Endometrium (tissue), 2 donors: Measurements from ENCODE around the gene AGAP1.
"Not testable (repeated sequence)": the region's sequence is repeated elsewhere in the genome, so short reads cannot be mapped to it uniquely, and the experiment has no call there.

Experiments
- FAIRE-seq: peaks from 2 replicates; lab custom pipeline; 2012; peaks lifted over from hg19 to GRCh38; lab: Jason Lieb, UNC
- donor health status: control.
- donor health status: control.

Gene AGAP1

DNA sequence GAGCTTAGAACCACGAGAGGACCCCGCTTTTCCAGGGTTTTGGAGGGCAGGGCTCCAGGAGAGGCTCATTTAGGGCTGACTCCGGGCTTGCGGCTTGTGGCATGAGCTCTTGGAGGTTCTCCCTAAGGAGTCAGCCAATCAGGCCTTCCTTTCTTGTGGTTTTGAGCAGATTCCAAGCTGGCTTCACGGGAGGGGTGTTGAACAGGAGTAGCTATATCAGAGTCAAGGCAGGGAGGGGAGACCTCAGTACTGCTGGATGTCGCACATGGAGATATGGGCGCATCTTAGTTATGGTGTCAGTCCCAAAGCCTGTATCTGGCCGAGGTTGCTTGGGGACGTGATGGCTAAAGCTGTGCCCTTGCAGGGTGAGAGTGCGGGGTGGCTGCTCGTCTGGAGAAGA, 98.6 kb downstream of the AGAP1 start:
- FAIRE-seq: no peak

DNA sequence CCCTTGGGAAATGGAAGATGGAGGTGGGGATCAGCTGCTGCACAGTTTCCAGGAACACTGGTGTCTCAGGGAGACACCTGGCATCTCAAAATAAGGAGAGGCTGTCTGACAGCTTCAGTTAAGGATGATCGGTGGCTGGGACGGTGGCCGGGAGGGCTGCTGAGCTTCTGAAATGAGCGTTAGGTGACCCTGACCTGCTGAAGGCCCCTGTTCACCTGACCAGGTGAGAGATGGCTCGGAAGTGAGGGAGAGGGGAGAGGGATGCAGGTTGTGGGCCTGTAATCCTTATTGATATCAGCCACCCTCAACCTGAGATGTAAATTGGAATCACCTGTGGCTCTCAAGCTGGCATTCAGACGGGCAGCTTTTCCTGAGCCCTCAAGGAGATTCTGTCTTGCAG, 99.0 kb downstream of the AGAP1 start:
- FAIRE-seq: no peak

DNA sequence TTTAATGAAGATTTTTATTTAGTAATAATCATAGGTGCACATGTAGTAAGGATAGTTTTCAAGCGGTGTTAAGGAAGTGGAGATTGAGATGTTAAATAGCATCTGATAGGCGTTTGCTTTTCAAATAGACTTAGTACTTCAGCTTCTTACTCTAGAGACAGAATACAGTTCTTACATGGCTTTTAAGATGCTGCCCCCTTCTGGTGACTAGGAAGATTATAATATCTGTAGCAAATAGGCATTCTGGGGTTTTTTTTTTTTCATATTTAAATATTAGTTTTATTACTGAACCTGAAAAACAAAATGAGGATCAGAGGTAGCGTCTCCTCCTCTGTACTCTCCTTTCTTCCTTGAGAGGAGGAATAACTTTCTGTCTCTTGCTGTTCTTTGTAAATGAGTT, 100.2 kb downstream of the AGAP1 start:
- FAIRE-seq: peak; percentile 93

DNA sequence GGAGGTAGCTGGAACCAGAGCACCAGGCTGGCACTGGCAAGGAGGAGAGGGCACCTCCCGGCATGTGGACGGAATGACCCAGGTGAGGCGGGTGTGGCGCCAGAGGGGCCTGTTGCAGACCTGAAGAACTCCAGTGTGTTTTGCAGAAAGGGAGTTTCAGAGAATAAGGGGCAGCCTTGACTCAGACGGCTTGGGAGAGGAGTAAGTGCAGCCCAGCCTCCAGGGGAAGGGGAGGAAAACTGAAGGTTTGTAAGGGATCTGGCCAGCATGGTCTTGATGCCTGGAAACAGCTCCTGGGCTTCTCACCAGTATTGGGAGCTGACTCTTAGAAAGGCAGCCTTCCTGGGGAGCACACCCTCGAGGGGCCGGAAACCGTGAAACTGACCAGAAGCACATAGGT, 101.1 kb downstream of the AGAP1 start:
- no peak for FAIRE-seq

DNA sequence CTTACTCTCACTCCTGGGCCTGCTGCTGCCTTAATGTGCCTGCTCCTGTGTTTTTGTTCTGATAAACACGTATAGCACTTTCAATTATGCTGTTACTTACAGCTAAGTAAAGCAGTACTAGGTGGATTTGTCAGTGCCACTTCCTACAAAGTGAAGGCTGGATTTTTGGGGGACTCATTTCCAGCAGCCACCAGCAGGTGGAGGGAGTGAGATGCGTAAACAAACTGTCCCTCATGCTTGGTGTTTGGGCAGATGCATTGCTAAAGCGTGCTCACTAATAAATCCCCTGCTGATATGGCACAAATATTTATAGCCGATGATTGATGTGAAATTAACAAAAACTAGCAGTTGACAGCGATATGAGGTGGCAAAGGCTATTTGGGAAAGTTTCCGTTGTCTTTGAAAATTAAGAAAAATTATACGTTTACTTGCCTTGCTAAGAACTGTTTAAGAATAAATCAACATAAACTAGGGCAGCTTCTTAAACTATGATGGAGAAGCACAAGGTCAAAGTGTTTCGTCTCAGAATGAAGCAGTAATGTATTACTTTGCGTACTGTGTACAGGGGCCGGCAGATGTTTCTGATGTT, 101.7 kb downstream of the AGAP1 start:
- peak; percentile 76 for FAIRE-seq

DNA sequence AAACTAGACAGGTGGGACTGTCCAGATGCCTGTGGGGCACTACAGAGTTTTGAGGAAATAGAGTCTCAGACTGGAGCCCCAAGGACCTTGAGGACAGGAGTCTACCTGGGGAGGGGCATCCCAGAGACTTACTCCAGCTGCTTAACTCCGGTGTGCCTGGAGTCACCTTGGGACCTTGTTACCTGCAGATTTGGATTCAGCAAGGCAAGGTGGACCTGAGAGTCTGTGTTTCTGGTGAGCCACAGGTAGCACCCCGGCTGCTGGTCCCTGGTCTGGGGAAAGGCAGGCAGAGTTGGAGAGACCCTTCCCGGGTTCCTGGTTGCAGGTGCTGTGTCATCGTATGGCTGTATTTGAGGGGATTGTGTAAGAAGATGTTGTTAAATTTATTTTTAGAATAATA, 102.4 kb downstream of the AGAP1 start:
- FAIRE-seq: no peak

DNA sequence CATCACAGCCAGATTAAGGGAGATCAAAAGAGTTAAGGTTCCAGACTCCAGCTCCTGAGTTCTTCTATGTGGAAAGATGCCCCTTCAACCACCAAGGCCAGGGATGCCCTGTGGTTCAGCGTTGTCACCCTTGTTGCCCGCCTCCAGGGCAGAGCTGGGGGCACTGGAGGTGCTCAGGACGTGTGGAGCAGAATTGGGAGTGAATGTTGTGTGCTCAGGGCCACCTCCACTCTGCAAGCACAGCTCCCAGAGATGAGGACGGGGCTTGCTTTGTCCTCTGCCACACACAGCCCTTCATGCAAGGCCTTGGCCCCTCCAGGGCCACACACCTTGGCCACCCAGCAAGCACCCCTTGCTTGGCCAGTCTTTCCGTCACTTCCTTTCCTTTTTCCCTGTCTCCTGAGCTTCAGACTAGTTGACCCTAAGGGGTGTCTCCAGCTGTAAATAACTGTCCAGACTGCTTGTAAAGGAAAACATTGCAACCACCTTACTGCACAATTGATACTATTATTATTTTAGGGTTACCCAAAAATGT, 103.3 kb downstream of the AGAP1 start:
- no peak for FAIRE-seq

DNA sequence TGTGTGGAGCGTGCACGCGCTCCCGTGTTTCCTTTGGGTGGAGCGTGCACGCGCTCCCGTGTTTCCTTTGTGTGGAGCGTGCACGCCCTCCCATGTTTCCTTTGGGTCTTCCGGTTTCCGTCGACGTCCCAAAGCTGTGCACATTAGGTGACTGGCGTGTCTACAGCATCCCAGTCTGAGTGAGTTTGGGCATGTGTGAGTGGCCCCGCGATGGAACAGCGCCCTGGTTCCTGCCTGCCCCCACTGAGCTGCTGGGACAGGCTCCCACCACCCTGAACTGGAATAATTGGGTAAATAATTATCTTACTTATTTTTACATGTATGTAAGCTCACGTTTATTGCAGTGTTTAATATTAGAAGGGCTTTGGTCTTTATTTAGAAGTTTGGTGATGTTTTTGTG, 104.2 kb downstream of the AGAP1 start:
- no peak for FAIRE-seq

DNA sequence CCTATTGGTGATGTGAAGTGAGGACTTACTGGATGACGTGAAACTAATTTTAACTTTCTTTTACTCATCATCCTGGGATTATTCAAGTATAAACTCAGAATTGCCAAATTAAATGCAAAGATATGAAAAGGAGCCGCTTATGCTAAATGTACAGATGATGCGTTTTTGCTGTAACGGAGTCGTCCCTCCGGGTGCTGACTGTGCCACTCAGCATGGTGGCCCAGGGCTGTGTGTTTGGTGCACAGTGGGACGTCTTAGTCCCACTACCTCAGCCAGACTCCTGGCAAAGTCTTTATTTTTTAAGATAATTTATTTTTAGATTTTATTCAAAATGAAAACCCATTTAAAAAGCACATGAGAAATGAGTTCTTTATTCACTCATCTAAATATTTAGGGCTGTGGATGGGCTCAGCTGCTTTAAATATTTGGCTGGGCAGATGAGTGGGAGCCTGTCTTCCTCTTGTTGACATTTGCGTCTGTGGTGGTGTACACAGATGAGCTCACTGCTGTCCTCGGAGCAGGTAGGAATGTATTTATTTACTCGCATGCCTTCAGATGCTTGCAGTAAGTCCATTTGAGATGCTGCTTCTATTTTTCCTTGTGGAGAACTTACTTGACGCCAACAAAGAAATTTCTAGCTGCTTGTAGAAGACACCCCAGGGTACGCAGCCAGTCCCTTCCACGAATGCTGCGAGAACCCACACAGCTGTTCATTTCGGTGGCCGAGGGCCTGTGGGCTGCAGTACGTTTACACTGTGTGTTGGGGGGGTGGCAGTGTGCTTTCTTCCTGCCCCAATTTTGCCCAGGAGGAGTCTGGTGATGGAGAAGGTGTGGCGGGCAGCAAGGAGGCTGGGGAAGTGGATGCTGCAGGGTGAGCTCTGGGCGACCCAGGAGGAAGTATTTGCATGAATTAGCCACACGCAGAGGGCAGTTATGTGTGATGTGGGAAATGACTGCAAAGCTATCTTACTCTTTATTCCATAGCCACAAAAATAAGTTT, 105.0 kb downstream of the AGAP1 start:
- FAIRE-seq: no peak

DNA sequence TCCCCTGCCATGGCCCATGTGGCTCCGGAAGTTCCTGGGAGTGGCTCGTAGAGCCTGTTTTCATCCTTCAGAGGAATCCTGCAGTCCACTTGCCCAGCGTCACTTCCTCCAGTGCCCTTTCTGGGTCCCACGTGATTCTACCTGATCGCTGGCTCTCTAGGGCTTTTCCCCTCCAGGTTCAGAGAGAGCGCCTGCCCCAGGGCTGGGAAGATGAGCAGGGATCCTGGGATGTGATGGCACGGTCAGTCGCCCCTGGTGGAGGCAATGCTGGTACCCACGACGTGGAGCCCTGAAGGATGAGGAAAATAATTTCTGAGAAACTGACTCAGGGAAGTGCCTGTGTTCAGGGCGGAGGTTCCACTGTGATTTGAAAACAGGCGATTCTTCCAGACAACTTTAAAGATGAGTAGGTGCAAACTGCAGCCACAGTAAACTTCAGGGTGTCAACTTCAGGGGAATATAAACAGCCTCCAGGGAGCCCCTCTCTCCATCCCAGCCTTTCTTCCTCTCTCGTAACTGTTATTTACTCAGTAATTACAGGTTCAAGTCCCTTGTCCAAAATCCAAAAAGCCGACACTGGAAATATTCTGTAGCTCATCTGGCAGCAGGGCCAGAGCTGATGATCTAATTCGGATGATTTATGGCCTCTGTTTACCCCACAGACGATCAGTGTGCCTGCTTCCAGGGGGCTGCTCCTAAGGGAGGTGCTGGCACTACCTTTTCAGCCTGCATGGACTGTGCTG, 105.9 kb downstream of the AGAP1 start:
- no peak for FAIRE-seq

DNA sequence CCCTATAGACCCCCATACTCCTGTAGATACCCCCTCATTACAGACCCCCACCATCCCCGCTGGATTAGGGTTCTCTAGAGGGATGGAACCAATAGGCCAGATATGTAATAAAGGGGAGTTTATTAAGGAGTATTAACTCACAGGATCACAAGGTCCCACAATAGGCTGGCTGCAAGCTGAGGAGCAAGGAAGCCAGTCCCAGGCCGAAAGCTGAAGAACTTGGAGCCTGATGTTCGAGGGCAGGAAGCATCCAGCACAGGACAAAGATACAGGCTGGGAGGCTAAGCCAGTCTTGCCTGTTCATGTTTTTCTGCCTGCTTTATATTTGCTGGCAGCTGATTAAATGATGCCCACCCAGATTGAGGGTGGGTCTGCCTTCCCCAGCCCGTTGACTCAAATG, 106.6 kb downstream of the AGAP1 start:
- no peak for FAIRE-seq

DNA sequence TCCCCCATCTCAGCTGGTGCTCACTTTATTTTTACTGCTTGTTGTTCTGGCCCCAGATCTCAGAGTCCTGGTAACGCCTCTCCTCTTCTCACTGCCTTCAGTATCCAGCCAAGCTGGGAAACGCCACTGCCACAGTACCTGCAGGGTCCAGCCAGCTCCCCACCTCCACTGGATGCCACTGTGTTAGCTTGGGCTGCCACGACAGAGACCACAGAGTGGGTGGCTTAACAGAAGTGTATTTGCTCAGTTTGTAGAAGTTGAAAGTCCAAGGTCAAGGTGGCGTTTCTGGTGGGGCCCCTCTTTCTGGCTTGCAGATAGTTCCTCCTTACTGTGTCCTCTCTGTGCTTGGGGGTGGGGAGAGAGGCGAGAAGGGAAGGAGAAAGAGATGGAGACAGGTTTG, 107.1 kb downstream of the AGAP1 start:
- no peak for FAIRE-seq

DNA sequence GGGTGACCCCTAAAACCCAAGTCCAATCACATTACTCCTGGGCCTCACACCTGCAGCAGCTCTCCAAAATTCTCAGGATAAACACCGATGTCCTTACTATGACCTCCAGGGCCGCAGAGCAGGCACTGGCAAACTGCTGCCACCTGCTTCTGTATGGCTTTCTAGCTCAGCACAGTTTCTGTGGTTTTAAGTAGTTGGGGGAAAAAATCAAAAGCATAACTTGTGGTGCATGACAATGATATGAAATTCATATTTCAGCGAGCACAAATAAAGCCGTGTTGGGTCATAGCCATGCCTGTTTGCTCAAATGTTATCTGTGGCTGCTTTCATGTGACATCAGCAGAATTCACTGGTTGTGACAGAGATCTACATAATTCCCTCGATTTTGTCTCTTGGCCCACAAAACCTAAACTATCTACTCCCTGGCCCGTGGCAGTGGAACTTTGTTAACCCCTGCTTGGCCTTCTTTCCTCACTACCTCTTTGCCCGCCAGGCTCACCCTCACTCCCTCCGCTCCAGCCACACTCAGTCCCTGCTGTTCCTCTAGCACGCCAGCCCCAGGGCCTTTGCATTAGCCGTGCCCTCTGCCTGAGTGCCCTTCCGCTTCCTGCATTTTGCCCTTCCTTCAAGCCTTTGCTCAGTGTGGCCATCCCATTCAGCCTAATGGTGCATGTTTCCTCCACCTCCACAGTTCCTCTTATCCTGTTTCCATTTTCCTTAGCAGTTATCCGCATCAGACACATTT, 108.3 kb downstream of the AGAP1 start:
- no peak for FAIRE-seq

DNA sequence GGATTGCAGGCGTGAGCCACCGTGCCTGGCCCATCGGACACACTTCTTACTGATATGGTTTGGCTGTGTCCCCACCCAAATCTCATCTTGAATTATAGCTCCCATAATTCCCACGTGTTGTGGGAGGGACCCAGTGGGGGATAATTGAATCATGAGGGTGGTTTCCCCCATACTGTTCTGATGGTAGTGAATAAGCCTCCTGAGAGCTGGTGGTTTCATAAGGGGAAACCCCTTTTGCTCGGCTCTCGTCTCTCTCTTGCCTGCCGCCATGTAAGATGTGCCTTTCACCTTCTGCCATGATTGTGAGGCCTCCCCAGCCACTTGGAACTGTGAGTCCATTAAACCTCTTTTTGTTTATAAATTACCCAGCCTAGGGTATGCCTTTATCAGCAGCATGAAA, 109.1 kb downstream of the AGAP1 start:
- not testable (repeated sequence) for FAIRE-seq

DNA sequence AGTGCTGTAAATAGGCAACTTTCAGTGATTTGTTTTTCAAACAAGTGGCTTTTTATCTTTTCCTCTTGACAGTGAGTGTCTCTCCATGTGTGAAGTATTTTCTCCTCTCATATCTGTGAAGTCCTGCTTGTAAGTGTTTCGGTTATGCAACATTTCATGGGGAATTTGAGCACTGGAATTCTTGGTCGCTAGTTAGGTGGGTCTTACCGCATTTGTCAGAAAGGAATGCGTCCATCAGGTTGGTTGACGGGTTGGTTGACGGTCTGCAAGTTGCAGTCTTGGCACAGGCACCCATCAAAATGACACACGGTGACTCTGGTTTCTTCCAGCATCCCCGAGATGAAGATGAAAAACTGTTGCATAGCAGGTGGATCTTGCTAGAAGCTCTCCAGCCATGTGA, 109.8 kb downstream of the AGAP1 start:
- FAIRE-seq: no peak

DNA sequence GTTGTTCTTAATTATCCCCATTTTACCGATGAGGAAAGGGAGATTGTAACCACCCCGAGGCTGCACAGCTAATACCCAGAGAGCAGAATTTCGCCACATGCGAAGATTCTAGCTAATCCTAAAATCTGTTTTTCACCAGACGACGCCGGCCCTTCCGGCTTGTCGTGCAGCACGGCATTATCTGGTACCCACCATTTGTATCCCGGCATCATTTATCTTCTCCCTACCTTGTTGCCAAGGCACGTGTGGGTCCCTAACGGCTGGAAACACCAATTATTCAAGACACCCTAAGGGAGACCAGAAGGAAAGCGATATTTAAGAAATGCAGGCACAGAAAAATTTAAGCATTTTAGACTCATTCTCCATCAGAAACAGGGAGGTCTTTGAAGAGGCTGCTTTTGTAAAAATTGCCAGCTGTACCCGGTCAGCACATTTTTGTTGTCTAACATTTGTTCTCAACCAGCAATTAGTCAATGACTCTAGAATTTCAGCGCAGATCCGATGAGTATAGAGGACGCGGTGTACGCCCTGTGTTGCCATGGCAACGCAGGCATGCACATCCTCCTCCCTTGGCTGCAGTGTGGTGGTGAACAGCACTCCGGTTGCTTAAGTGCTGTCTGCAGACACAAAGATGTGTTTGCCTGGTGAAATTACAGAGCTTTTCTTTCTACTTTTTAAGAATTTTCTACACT, 111.6 kb downstream of the AGAP1 start:
- FAIRE-seq: no peak

DNA sequence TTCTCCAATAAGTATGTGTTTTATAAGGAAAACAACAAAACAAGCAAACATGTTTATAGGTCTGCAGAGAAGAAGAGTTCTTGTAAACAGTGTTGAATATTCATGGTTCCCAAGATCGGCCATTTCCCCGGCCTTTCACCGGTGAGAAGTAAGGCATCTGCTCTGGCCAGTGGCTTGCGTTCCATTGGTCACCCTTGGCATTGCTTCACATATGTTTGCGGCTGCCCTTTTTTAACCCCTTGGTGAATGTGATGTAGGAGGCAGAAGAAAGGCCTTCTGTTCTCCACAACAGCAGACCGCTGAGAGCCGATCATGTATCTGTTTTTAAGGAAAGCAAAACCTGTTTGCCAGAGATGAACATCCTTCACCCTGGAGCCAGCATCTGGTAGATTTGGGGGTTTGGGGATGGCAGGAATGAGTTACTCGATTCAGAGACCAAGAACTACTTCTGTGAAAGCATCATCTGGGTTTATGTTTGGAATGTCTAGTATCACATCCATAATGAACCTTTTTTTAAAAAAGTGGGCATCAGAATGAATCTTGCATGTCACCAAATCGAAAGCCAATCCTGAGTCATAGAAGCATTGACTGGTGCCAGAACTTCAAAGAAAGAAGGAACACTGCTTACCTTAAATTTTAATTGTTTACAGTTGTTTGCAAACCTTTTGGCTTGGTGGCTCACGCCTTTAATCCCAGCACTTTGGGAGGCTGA, 112.3 kb downstream of the AGAP1 start:
- FAIRE-seq: no peak

DNA sequence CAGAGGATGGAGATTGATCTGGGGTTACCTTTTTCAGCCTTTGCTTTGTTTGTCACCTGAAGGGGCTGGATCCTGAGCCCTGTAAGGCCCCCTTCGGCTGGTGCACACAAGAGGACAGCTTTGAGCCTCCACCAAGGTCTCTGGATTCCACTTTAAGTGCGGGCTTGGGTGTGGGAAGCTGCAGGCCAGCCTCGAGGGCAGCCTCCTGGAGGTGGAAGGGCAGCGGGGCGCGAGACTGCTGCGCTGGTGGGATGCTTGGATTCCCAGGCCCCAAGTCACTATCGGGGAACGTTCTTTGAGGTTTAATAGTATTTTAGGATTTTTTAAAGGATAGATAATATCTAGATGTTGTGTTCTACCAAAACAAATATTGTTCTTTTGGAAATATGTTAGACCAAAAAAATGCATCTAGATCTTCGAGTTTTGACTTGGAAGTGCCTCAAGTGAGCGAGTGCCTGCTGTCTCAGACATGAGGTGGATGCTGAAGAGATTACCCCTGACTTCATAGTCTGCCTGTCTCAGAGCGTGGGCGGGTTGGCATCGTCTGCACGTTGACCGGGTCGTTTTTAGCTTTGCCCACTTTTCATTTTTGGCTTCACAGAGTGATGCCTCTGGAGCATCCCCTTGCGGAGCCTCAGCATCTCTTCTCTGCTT, 113.8 kb downstream of the AGAP1 start:
- FAIRE-seq: no peak

DNA sequence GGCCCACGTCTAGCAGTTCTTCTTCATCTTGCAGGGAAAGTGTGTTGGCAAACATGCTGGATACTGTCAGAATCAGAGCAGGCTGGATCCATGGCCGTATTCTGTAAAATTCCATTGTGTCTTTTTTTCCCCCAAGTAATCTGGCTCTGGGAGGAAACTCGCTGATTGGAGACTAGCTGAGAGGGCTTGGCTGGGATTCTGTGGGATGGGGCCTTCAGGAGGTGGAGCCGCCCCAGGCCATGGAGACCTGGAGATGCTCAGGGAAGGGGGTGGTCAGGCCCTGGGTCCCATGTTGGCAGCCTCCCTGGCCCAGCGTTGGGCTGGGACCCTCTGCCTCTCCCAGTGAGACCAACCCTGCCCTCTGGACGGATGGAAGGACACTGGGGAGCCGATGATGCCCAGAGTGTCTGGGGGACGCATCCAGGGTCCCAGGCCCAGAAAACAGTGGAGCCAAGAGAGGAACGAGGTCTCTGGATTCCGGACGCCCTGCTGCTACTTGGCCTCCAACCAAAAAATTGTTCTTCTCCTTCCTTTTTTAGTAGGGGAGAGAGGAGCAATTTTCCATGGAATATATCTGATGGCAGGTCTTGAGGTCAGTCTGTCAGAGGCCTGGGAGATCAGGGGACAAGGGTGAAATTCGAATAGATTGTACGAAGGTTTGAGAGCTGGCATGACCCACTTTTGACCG, 114.5 kb downstream of the AGAP1 start:
- no peak for FAIRE-seq

DNA sequence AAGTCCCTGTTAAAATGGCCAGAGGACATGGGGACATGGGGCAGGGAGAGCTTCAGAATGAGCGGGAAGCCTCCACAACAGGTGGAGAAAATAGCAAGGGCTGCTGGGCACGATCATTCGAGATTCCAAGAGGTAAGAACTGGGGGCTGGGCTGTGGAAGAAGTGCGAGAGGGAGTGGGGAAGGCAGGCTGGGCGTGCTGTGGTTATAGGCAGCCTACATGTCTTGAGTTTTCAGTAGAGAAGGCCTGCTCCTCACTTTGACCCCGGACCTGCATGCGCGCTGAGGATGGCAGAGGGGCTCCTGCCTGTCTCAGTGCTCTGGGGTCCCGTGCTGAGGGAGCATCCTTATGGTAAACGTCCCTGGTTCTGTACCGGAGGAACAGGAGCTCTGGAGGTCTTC, 115.5 kb downstream of the AGAP1 start:
- FAIRE-seq: no peak
